Stimulated activated CD8-positive, alpha-beta memory T cell treated with anti-CD3 and anti-CD28 coated beads, Interleukin-12 subunit alpha, Interleukin-12 subunit beta, amount 100 ng/mL, for 4 hours (primary cell): ENCODE results near the gene C12orf57.

Experiments
- DNase-seq: peaks from one replicate; pipeline ENCODE4 v3.0.0-alpha.2; 2020; ENCODE audit warnings: low read depth

The C12orf57 gene

GRCh38 chr12:6937481-6938352 lies 6.1 kb upstream of the C12orf57 start:
- DNase-seq: peak; percentile 87

GRCh38 chr12:6938353-6939190 lies 5.2 kb upstream of the C12orf57 start:
- DNase-seq: no peak

GRCh38 chr12:6939191-6939540 lies 4.7 kb upstream of the C12orf57 start:
- no peak for DNase-seq

- no peak for DNase-seq
Observed at GRCh38 chr12:6941267-6941666, 2.6 kb upstream of the C12orf57 start.

DNA sequence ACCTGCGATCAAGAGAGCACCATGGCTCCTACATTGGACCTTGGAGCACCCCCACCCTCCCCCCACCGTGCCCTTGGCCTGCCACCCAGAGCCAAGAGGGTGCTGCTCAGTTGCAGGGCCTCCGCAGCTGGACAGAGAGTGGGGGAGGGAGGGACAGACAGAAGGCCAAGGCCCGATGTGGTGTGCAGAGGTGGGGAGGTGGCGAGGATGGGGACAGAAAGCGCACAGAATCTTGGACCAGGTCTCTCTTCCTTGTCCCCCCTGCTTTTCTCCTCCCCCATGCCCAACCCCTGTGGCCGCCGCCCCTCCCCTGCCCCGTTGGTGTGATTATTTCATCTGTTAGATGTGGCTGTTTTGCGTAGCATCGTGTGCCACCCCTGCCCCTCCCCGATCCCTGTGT lies 2.0 kb upstream of the C12orf57 start:
- DNase-seq: no peak

GRCh38 chr12:6942331-6942665 lies 1.5 kb upstream of the C12orf57 start:
- DNase-seq: no peak

DNA sequence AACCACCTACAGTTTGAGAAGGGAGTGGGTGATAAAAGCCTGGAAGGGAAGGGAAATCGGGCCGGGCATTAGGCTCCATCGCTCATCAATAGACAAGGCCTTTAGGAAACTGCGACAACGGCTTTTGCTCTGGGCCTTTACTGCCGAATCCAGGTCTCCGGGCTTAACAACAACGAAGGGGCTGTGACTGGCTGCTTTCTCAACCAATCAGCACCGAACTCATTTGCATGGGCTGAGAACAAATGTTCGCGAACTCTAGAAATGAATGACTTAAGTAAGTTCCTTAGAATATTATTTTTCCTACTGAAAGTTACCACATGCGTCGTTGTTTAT lies 467 bp upstream of the C12orf57 start:
- DNase-seq: peak; percentile 32

- peak; percentile 71 for DNase-seq
Observed at GRCh38 chr12:6944381-6945186, 762 bp downstream of the C12orf57 start.

- DNase-seq: no peak
Observed at GRCh38 chr12:6945613-6946012, 1.8 kb downstream of the C12orf57 start.

- peak; percentile 43 for DNase-seq
Observed at GRCh38 chr12:6946033-6946919, 2.5 kb downstream of the C12orf57 start.

GRCh38 chr12:6946920-6947374 lies 3.1 kb downstream of the C12orf57 start:
- DNase-seq: no peak

- no peak for DNase-seq
Observed at GRCh38 chr12:6947615-6948014, 3.8 kb downstream of the C12orf57 start.

- no peak for DNase-seq
Observed at GRCh38 chr12:6948873-6949594, 5.2 kb downstream of the C12orf57 start.

- no peak for DNase-seq
Observed at GRCh38 chr12:6950401-6950801, 6.6 kb downstream of the C12orf57 start.

- peak; percentile 65 for DNase-seq
Observed at GRCh38 chr12:6950811-6951540, 7.2 kb downstream of the C12orf57 start, which contains the start of gene PTPN6. Gene PTPN6, plus strand, starts transcription at chr12:6951356. Its CDS starts 157 bp downstream, at chr12:6951513.

DNA sequence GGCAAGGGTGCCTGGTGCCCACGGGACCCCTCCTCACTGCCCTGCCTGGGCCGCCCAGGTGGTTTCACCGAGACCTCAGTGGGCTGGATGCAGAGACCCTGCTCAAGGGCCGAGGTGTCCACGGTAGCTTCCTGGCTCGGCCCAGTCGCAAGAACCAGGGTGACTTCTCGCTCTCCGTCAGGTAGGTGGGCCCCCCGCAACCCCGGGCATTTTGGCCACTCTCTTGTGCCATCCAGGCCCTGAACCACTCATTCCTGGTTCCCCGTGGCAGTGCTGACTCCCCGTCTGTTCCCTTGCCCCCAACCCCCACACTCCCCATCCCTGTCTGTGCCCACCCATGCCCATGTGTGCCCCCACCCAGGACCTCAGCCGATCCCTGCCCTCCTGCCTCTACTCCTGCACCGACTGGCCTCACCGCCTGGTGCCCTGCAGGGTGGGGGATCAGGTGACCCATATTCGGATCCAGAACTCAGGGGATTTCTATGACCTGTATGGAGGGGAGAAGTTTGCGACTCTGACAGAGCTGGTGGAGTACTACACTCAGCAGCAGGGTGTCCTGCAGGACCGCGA lies 7.8 kb downstream of the C12orf57 start:
- no peak for DNase-seq

DNA sequence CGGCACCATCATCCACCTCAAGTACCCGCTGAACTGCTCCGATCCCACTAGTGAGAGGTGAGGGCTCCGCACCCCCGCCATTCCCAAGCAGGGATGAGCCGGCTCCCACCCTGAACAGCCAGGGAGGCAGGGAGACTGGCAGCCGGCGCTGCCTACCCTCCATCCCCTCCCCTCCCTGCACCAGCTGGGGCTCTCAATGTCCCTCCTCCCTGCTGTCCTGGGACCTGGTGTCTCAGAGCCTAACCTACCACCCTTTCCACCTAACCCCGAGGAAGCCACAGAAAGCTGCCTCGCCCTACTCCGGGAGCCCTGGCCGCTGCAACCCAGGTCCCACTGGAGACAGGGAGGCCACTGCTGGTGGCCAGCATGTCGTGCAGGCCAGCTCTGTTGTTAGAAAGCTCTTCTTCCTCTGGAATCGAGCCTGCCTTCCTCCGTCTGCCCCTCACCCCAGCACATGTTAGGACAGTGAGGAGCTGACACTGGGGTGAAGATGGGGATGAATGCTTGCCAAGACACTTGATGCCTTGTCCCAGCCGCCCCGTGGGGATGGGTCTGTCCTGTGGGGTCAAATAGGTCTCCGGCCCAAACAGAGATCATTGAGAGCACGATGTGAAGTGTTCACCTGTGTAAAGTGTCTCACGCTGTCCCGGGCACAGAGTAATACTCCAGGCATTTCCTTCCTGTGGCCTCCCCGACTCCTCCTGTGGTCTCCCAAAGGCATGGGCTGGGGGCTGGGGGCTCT lies 8.5 kb downstream of the C12orf57 start:
- DNase-seq: no peak

DNA sequence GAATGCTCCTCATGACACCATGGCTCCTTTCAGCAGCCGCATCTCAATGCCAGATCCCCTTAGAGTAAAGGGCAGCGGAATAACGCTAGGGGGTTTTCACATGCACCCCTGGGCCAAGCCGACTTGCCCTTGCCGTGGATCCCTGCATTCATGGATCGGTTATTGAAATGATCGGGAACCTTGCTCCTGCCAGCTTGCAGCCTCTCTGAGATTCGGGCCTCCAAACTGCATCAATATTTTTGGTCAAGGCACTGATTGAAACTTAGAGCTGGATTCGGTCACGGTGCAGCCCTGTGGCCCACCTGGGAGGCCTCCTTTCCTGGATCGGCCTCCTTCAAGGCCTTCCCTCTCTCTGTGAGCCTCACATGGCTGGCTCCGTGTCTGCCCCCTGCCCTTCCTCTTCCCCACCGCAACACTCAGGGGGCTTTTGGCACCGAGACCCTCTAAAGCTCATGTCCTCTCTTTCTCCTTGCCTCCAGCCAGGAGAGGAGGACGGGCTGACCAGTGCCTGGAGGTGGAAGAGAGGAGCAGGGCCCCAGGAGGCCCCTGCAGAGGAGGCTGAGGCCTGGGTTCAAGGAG lies 9.1 kb downstream of the C12orf57 start:
- no peak for DNase-seq
